ENCODE results near the gene NTS.

NTS gene

GRCh38 chr12:85856966-85857365 is 17.1 kb upstream of the NTS start:
- H3K36me3 ChIP-seq (ENCODE audit: control insufficient read depth, insufficient read depth, low read length), result no peaks in the 10 kb centered on the region
- H3K27me3 ChIP-seq (ENCODE audit: control insufficient read depth, insufficient read depth, low read length), result no peaks in the 10 kb centered on the region
- no peak overlapping the region for H3K9ac ChIP-seq (ENCODE audit: low read length)
- H3K4me1 ChIP-seq (ENCODE audit: control insufficient read depth, insufficient read depth, low read length), result no peaks in the 10 kb centered on the region
- no peak overlapping the region for H3K4me3 ChIP-seq (ENCODE audit: low read length)
- no peak overlapping the region for H3K27ac ChIP-seq (ENCODE audit: low read depth, low read length)

GRCh38 chr12:85865890-85866289 is 8.2 kb upstream of the NTS start:
- Histone ChIP-seq H3K27ac (ENCODE audit: low read depth, low read length) (no peak overlapping the region), H3K9ac (ENCODE audit: low read length) (no peak overlapping the region), H3K36me3 (ENCODE audit: control insufficient read depth, insufficient read depth, low read length) (no peaks in the 10 kb centered on the region), H3K4me1 (ENCODE audit: control insufficient read depth, insufficient read depth, low read length) (no peaks in the 10 kb centered on the region), H3K4me3 (ENCODE audit: low read length) (no peak overlapping the region), H3K27me3 (ENCODE audit: control insufficient read depth, insufficient read depth, low read length) (no peaks in the 10 kb centered on the region)

GRCh38 chr12:85866986-85867776 is 6.9 kb upstream of the NTS start:
- Histone ChIP-seq H3K27me3 (ENCODE audit: control insufficient read depth, insufficient read depth, low read length) (no peaks in the 10 kb centered on the region), H3K4me3 (ENCODE audit: low read length) (no peak overlapping the region), H3K9ac (ENCODE audit: low read length) (no peak overlapping the region), H3K36me3 (ENCODE audit: control insufficient read depth, insufficient read depth, low read length) (no peaks in the 10 kb centered on the region), H3K4me1 (ENCODE audit: control insufficient read depth, insufficient read depth, low read length) (no peaks in the 10 kb centered on the region), H3K27ac (ENCODE audit: low read depth, low read length) (no peak overlapping the region)

- Histone ChIP-seq H3K9ac (ENCODE audit: low read length) (no peak overlapping the region), H3K4me1 (ENCODE audit: control insufficient read depth, insufficient read depth, low read length) (no peaks in the 10 kb centered on the region), H3K4me3 (ENCODE audit: low read length) (no peak overlapping the region), H3K27me3 (ENCODE audit: control insufficient read depth, insufficient read depth, low read length) (no peaks in the 10 kb centered on the region), H3K36me3 (ENCODE audit: control insufficient read depth, insufficient read depth, low read length) (no peaks in the 10 kb centered on the region), H3K27ac (ENCODE audit: low read depth, low read length) (no peak overlapping the region)
Observed at GRCh38 chr12:85872497-85873091, 1.5 kb upstream of the NTS start.

GRCh38 chr12:85877459-85877858 is 3.4 kb downstream of the NTS start:
- Histone ChIP-seq H3K9ac (ENCODE audit: low read length) (no peak overlapping the region), H3K27ac (ENCODE audit: low read depth, low read length) (no peak overlapping the region), H3K27me3 (ENCODE audit: control insufficient read depth, insufficient read depth, low read length) (no peaks in the 10 kb centered on the region), H3K4me1 (ENCODE audit: control insufficient read depth, insufficient read depth, low read length) (no peaks in the 10 kb centered on the region), H3K36me3 (ENCODE audit: control insufficient read depth, insufficient read depth, low read length) (no peaks in the 10 kb centered on the region), H3K4me3 (ENCODE audit: low read length) (no peak overlapping the region)

GRCh38 chr12:85883763-85884162 is 9.7 kb downstream of the NTS start:
- no peaks in the 10 kb centered on the region for H3K36me3 ChIP-seq (ENCODE audit: control insufficient read depth, insufficient read depth, low read length)
- no peak overlapping the region for H3K4me3 ChIP-seq (ENCODE audit: low read length)
- H3K27ac ChIP-seq (ENCODE audit: low read depth, low read length), result no peak overlapping the region
- H3K27me3 ChIP-seq (ENCODE audit: control insufficient read depth, insufficient read depth, low read length), result no peaks in the 10 kb centered on the region
- H3K4me1 ChIP-seq (ENCODE audit: control insufficient read depth, insufficient read depth, low read length), result no peaks in the 10 kb centered on the region
- no peak overlapping the region for H3K9ac ChIP-seq (ENCODE audit: low read length)

GRCh38 chr12:85894653-85895052 is 20.6 kb downstream of the NTS start:
- H3K4me1 ChIP-seq (ENCODE audit: control insufficient read depth, insufficient read depth, low read length), result no peaks in the 10 kb centered on the region
- H3K27me3 ChIP-seq (ENCODE audit: control insufficient read depth, insufficient read depth, low read length), result no peaks in the 10 kb centered on the region
- H3K27ac ChIP-seq (ENCODE audit: low read depth, low read length), result no peak overlapping the region
- no peak overlapping the region for H3K9ac ChIP-seq (ENCODE audit: low read length)
- H3K36me3 ChIP-seq (ENCODE audit: control insufficient read depth, insufficient read depth, low read length), result no peaks in the 10 kb centered on the region
- H3K4me3 ChIP-seq (ENCODE audit: low read length), result no peak overlapping the region

- Histone ChIP-seq H3K9ac (ENCODE audit: low read length) (no peak overlapping the region), H3K27me3 (ENCODE audit: control insufficient read depth, insufficient read depth, low read length) (no peaks in the 10 kb centered on the region), H3K4me3 (ENCODE audit: low read length) (no peak overlapping the region), H3K36me3 (ENCODE audit: control insufficient read depth, insufficient read depth, low read length) (no peaks in the 10 kb centered on the region), H3K27ac (ENCODE audit: low read depth, low read length) (no peak overlapping the region), H3K4me1 (ENCODE audit: control insufficient read depth, insufficient read depth, low read length) (no peaks in the 10 kb centered on the region)
Observed at GRCh38 chr12:85920324-85920947, 46.3 kb downstream of the NTS start.

GRCh38 chr12:85923767-85924331 is 49.8 kb downstream of the NTS start:
- no peak overlapping the region for H3K9ac ChIP-seq (ENCODE audit: low read length)
- no peaks in the 10 kb centered on the region for H3K36me3 ChIP-seq (ENCODE audit: control insufficient read depth, insufficient read depth, low read length)
- no peaks in the 10 kb centered on the region for H3K27me3 ChIP-seq (ENCODE audit: control insufficient read depth, insufficient read depth, low read length)
- no peaks in the 10 kb centered on the region for H3K4me1 ChIP-seq (ENCODE audit: control insufficient read depth, insufficient read depth, low read length)
- H3K4me3 ChIP-seq (ENCODE audit: low read length), result no peak overlapping the region
- no peak overlapping the region for H3K27ac ChIP-seq (ENCODE audit: low read depth, low read length)

- Histone ChIP-seq H3K9ac (ENCODE audit: low read length) (no peak overlapping the region), H3K36me3 (ENCODE audit: control insufficient read depth, insufficient read depth, low read length) (no peaks in the 10 kb centered on the region), H3K27ac (ENCODE audit: low read depth, low read length) (no peak overlapping the region), H3K27me3 (ENCODE audit: control insufficient read depth, insufficient read depth, low read length) (no peaks in the 10 kb centered on the region), H3K4me1 (ENCODE audit: control insufficient read depth, insufficient read depth, low read length) (no peaks in the 10 kb centered on the region), H3K4me3 (ENCODE audit: low read length) (no peak overlapping the region)
Observed at GRCh38 chr12:85927166-85927565, 53.1 kb downstream of the NTS start.

Data from rectal smooth muscle tissue (tissue), 1 donor.